K562 (cell line): ENCODE measurements around the gene FKBP8. TPM values are rescaled to one million over a fixed set of nuclear protein-coding genes. Genes with fewer than 3 reads are reported as not detected.

ENCODE experiments used
- ATAC-seq: fragments of 200-7000 bp; cut with Tn5 transposase; 3 replicates; pipeline ENCODE4 v1.9.1; 2020; ENCODE audit warnings: moderate library complexity
- BruUV-seq: library from RNA; stranded (reverse); fragments of 400-500 nt; replicated peaks from 2 replicates; lab custom pipeline; 2021; lab: Mats Ljungman, UMichigan
- CTCF ChIA-PET: fragments of 300-600 bp; formaldehyde crosslinking; extraction: SDS; loops from one replicate; lab custom pipeline; 2021; ENCODE audit warnings: low intra/inter-chr PET ratio; lab: Yijun Ruan, JAX
- POLR2A ChIA-PET: fragments of 300-600, 350-650 bp; sonication (Branson Sonifier 250); formaldehyde crosslinking; extraction: SDS; loops from one replicate; lab custom pipeline; 2021; ENCODE audit warnings: antibody characterized with exemption, inconsistent platforms; lab: Yijun Ruan, JAX
- DNase-seq, 4 experiments: peaks; one replicate each; pipeline versions ENCODE4 v3.0.0 to v3.0.0-alpha.2; 2011 to 2018; ENCODE audit warnings: low spot score in 3 of 4, mixed read lengths in 3 of 4; ENCODE audit errors: extremely low read depth in 1 of 4
- FAIRE-seq: peaks from 2 replicates; lab custom pipeline; 2011; peaks lifted over from hg19 to GRCh38; lab: Jason Lieb, UNC
- H2AFZ ChIP-seq: 2 replicates; pipeline ENCODE4 v1.6.0; 2011; ENCODE audit warnings: low read depth, low read length, control low read depth, inconsistent platforms
- H3K27ac ChIP-seq: fragments of 200-600 bp; 3 replicates; pipeline ENCODE4 v1.8.0; 2011; ENCODE audit warnings: low read depth, mild to moderate bottlenecking, control low read depth, inconsistent platforms, low read length, moderate library complexity, mixed read lengths; ENCODE audit errors: extremely low read depth
- H3K27me3 ChIP-seq, 2 experiments: fragments of 300-600 bp in 1 of 2; 2 replicates in 1 of 2; 3 replicates in 1 of 2; pipeline versions ENCODE4 v1.6.0 to v1.8.0; 2011; ENCODE audit warnings: inconsistent platforms in 2 of 2, low read length in 2 of 2, mild to moderate bottlenecking in 1 of 2, mixed read lengths in 1 of 2, moderate library complexity in 1 of 2; ENCODE audit not compliant: control insufficient read depth in 2 of 2, insufficient read depth in 2 of 2
- H3K36me3 ChIP-seq: fragments of 300-600 bp; 3 replicates; pipeline ENCODE4 v1.8.0; 2011; ENCODE audit warnings: mild to moderate bottlenecking, low read length, inconsistent platforms; ENCODE audit not compliant: control insufficient read depth, insufficient read depth
- H3K4me1 ChIP-seq, 2 experiments: fragments of 200-600 bp in 1 of 2; replicated peaks in 1 of 2; 2 replicates in 1 of 2; 3 replicates in 1 of 2; pipeline versions ENCODE4 v1.5.1 to v1.8.0; 2011; ENCODE audit warnings: inconsistent platforms in 2 of 2, low read length in 2 of 2, mild to moderate bottlenecking in 1 of 2, mixed read lengths in 1 of 2, moderate library complexity in 1 of 2; ENCODE audit not compliant: control insufficient read depth in 2 of 2, insufficient read depth in 2 of 2
- H3K4me2 ChIP-seq: 2 replicates; pipeline ENCODE4 v1.6.1; 2011; ENCODE audit warnings: low read length, control low read depth, inconsistent platforms, mixed read lengths; ENCODE audit not compliant: insufficient read depth
- H3K4me3 ChIP-seq: fragments of 200-600 bp; sonication (generic), shearing (Covaris generic); 2 replicates; pipeline ENCODE4 v1.5.1; 2016; ENCODE audit warnings: control low read depth, inconsistent platforms
- H3K79me2 ChIP-seq: fragments of 200-600 bp; 3 replicates; pipeline ENCODE4 v1.8.0; 2011; ENCODE audit warnings: low read length, inconsistent platforms; ENCODE audit not compliant: control insufficient read depth, insufficient read depth
- H3K9ac ChIP-seq, 2 experiments: 2 replicates each; pipeline versions ENCODE4 v1.6.0 to v1.6.1; 2011; ENCODE audit warnings: low read depth in 2 of 2, low read length in 2 of 2, control low read depth in 1 of 2, inconsistent platforms in 1 of 2, mild to moderate bottlenecking in 1 of 2, mixed read lengths in 1 of 2; ENCODE audit not compliant: insufficient read depth in 1 of 2
- H3K9me1 ChIP-seq: one replicate; pipeline ENCODE4 v1.6.0; 2011; ENCODE audit warnings: inconsistent platforms, mild to moderate bottlenecking, low read length, moderate library complexity; ENCODE audit not compliant: control insufficient read depth, insufficient read depth
- H3K9me3 ChIP-seq: replicated peaks from 2 replicates; pipeline ENCODE4 v1.5.1; 2011; ENCODE audit warnings: low read depth, low read length, inconsistent platforms; ENCODE audit not compliant: control insufficient read depth, insufficient read depth
- H4K20me1 ChIP-seq: replicated peaks from 2 replicates; pipeline ENCODE4 v1.6.1; 2011; ENCODE audit warnings: low read length, inconsistent platforms, mixed read lengths; ENCODE audit not compliant: control insufficient read depth, insufficient read depth
- CHCHD3 ChIP-seq: fragments of 250-450 bp; sonication (Bioruptor Pico); IDR thresholded peaks from 2 replicates; pipeline ENCODE4 v2.1.2; 2022; ENCODE audit warnings: mild to moderate bottlenecking
- FOXJ3 ChIP-seq: sonication (generic); formaldehyde crosslinking; IDR thresholded peaks from 2 replicates; pipeline ENCODE4 v1.4.0; 2020; ENCODE audit warnings: mild to moderate bottlenecking, missing genetic modification reagents
- NELFE ChIP-seq: IDR thresholded peaks from 2 replicates; pipeline ENCODE4 v1.6.1; 2011; ENCODE audit warnings: mild to moderate bottlenecking; ENCODE audit not compliant: insufficient read depth, insufficient read length
- SRF ChIP-seq, 2 experiments: fragments of 250-450, 450-650 bp in 1 of 2; sonication (Bioruptor Pico) in 1 of 2; sonication (generic) in 1 of 2; formaldehyde crosslinking; IDR thresholded peaks; 2 replicates each; pipeline versions ENCODE4 v1.5.0 to v1.5.1; 2020 to 2022; ENCODE audit warnings: mild to moderate bottlenecking in 1 of 2, missing genetic modification reagents in 1 of 2
- XRCC5 ChIP-seq: fragments of 200-400 bp; formaldehyde crosslinking; IDR thresholded peaks from 2 replicates; pipeline ENCODE4 v1.6.1; 2017; ENCODE audit warnings: low read depth, mild to moderate bottlenecking, low read length
- ZNF561 ChIP-seq: fragments of 450-650 bp; formaldehyde crosslinking; conservative IDR thresholded peaks from 2 replicates; pipeline ENCODE4 v1.4.0; 2020; ENCODE audit warnings: mild to moderate bottlenecking, moderate library complexity
- WGBS: fragments of 100-300 bp; shearing (Covaris generic); methylation state at CpG from one replicate; pipeline ENCODE4 v1.1.6; 2016; ENCODE audit warnings: low coverage, mixed read lengths; ENCODE audit not compliant: insufficient coverage; ENCODE audit errors: missing lambda C conversion rate; 5-methylcytosine and 5-hydroxymethylcytosine counted together
- in situ Hi-C: fragments of 300-500 bp; cut with MboI; formaldehyde crosslinking; loops from 4 replicates; pipeline ENCODE4 v1.15.0; 2018; ENCODE audit warnings: inconsistent platforms, mixed read lengths
- intact Hi-C: fragments of 100-400 bp; cut with micrococcal nuclease; formaldehyde crosslinking; loops from 2 replicates; pipeline ENCODE4 v1.14.2; 2022
- polyA plus RNA-seq, 8 experiments: library from polyadenylated mRNA; depleted of rRNA in 4 of 8; stranded (reverse) in 5 of 8; unstranded in 3 of 8; fragments of >200 nt; fragmentation: Nextera tagmentation in 2 of 8; fragmentation: Illumina TruSeq in 1 of 8; extraction: Ambion mirVana in 2 of 8; extraction: Trizol in 1 of 8; gene quantifications; 2 replicates each; pipeline versions ENCODE4 v1.2.1 to v1.2.3, GENCODE V29; 2011 to 2014; ENCODE audit warnings: inconsistent platforms in 1 of 8, missing spikeins in 1 of 8
- total RNA-seq, 7 experiments: library from RNA; depleted of rRNA in 6 of 7; stranded (reverse); fragments of >200 nt in 6 of 7; fragmentation: Illumina TruSeq in 2 of 7; extraction: Trizol in 2 of 7; gene quantifications; 2 replicates each; pipeline versions ENCODE4 v1.2.1 to v1.2.3, GENCODE V29; 2011 to 2021; ENCODE audit warnings: low replicate concordance in 1 of 7
- TF ChIP-seq, protein P1 (sequence below), 2 experiments: fragments of 450-650 bp in 1 of 2; sonication (generic) in 1 of 2; formaldehyde crosslinking in 1 of 2; IDR thresholded peaks in 1 of 2; conservative IDR thresholded peaks in 1 of 2; 2 replicates each; pipeline versions ENCODE4 v1.6.1 to v1.8.1; 2016 to 2023; ENCODE audit warnings: mild to moderate bottlenecking in 2 of 2, moderate library complexity in 2 of 2, inconsistent platforms in 1 of 2, missing genetic modification reagents in 1 of 2
- TF ChIP-seq, protein P2 (sequence below): sonication (generic); formaldehyde crosslinking; IDR thresholded peaks from 2 replicates; pipeline ENCODE4 v1.9.0; 2022; ENCODE audit warnings: mild to moderate bottlenecking, missing genetic modification reagents
- TF ChIP-seq, protein P3 (sequence below): fragments of 250-450 bp; sonication (Bioruptor Pico); IDR thresholded peaks from 2 replicates; pipeline ENCODE4 v1.5.0; 2021

FKBP8 gene
- total and polyA plus RNA-seq, 9 of the 15 experiments (the other 6 are each of a cell fraction or from before 2014, with no cell fraction given) = 0.46 to 236 (median 104) TPM

DNA sequence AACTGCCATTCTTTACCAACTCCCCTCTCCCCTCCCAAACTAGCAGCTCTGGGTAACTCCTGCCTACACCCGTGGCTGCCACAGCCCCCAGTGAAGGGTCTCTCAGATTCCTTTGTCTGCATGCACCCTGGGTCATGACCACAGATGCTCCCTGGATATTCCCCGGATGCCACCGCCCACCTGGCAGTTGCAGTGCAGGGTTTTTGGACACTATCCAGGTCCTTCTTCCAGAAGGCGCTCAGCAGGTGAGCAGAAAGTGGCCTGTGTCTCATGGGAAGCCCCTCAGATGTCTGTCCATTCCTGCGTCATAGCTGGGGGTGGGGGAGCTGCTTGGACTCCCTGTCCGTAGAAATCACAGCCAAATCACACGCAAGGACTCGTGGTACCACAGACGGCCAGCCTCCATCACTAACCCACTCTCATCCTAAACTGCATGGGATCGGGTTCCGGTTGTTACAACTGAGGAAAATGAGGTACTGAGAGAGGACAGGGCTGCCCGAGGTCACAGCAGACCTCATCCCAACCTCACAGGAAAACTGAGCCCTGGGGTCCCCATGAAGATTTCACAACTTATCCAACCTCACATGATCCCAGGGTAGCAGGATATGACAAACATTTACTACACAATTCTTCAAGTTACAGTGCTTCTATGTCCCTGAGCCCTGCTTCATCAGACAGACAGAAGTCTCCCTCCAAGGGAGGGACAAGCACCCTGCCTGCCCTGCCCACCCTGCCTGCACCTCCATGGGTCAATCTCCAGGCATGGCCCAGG, 60.1 kb downstream of the FKBP8 start:
- ChIA-PET POLR2A (interaction anchor here (0.6 to 2.4 kb wide), 6 partner anchors 13 to 778 kb away, joined by 3 to 8 read pairs (median 4); no protein-coding TSS in a partner anchor), CTCF (no interaction called here)
- DNase-seq (no peak), FAIRE-seq (no peak), ATAC-seq (no peak)
- in situ Hi-C loops = no loop called here
- Histone ChIP-seq H3K27me3 (no peaks in the 10 kb centered on the region), H3K4me2 (no peak overlapping the region), H3K4me1 (peaks cover 66 to 75% of the 10 kb centered on the region in 2 experiments), H3K4me3 (no peak overlapping the region), H3K9me3 (no peaks in the 10 kb centered on the region), H3K9me1 (peaks cover 18% of the 10 kb centered on the region), H2AFZ (no peak overlapping the region), H3K79me2 (peaks cover 97% of the 10 kb centered on the region), H3K9ac (no peak overlapping the region), H3K36me3 (no peaks in the 10 kb centered on the region), H4K20me1 (peaks cover 59% of the 10 kb centered on the region), H3K27ac (no peak overlapping the region)
- WGBS = 80% methylated on average over 12 of the region's 12 CpGs
- intact Hi-C loops = no loop called here
- no TSS peak for BruUV-seq
- TF ChIP-seq SRF (CRISPR knock-in tag; IDR thresholded peaks at IDR 0.05) = no peak
- TF ChIP-seq, protein P1, sequence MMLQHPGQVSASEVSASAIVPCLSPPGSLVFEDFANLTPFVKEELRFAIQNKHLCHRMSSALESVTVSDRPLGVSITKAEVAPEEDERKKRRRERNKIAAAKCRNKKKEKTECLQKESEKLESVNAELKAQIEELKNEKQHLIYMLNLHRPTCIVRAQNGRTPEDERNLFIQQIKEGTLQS (IDR thresholded peaks at IDR 0.05) = no peak
- TF ChIP-seq, protein P1 (CRISPR knock-in tag; conservative IDR thresholded peaks at IDR 0.05) = no peak
- no peak for TF ChIP-seq FOXJ3 (CRISPR knock-in tag)
- TF ChIP-seq NELFE = no peak
- TF ChIP-seq, protein P2, sequence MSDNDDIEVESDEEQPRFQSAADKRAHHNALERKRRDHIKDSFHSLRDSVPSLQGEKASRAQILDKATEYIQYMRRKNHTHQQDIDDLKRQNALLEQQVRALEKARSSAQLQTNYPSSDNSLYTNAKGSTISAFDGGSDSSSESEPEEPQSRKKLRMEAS (CRISPR knock-in tag) = no peak
- no peak for TF ChIP-seq CHCHD3 (CRISPR knock-in tag)
- TF ChIP-seq ZNF561 (CRISPR knock-in tag) = no peak
- no peak for TF ChIP-seq XRCC5
- TF ChIP-seq, protein P3, sequence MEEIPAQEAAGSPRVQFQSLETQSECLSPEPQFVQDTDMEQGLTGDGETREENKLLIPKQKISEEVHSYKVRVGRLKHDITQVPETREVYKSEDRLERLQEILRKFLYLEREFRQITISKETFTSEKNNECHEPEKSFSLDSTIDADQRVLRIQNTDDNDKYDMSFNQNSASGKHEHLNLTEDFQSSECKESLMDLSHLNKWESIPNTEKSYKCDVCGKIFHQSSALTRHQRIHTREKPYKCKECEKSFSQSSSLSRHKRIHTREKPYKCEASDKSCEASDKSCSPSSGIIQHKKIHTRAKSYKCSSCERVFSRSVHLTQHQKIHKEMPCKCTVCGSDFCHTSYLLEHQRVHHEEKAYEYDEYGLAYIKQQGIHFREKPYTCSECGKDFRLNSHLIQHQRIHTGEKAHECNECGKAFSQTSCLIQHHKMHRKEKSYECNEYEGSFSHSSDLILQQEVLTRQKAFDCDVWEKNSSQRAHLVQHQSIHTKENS (CRISPR knock-in tag) = no peak
